DND-41 (cell line): ENCODE results near the gene VPS51.

Experiments
- CTCF ChIP-seq: IDR thresholded peaks from 2 replicates; pipeline ENCODE4 v1.5.1; 2012; ENCODE audit warnings: borderline replicate concordance, low read length, moderate library complexity, mild to moderate bottlenecking; ENCODE audit not compliant: poor library complexity, severe bottlenecking; ENCODE audit errors: extremely low read depth
- EZH2 ChIP-seq: IDR thresholded peaks from 3 replicates; pipeline ENCODE4 v1.6.1; 2012; ENCODE audit warnings: borderline replicate concordance, low read depth, mild to moderate bottlenecking, moderate library complexity, low read length, inconsistent platforms; ENCODE audit not compliant: severe bottlenecking

- no peak for TF ChIP-seq CTCF
- no peak for TF ChIP-seq EZH2
Measured at GRCh38 chr11:65095427-65095826, 587 bp upstream of the VPS51 start.
